Peyer's patch (tissue), 4 donors: ENCODE measurements around the gene RNF224. TPM values are rescaled to one million over a fixed set of nuclear protein-coding genes. Genes with fewer than 3 reads are reported as not detected.

Experiments used
- DNase-seq, 3 donors: peaks; one replicate each; pipeline ENCODE4 v3.0.0-alpha.2; 2017 to 2019
- H3K27ac ChIP-seq, 4 donors: fragments of 200-600 bp; sonication (generic); one replicate each; pipeline ENCODE4 v1.5.1; 2016 to 2019
- H3K27me3 ChIP-seq, 2 donors: fragments of 200-600 bp; sonication (generic); one replicate each; pipeline ENCODE4 v1.5.1; 2019
- H3K36me3 ChIP-seq, 3 donors: fragments of 200-600 bp; sonication (generic); one replicate each; pipeline ENCODE4 v1.5.1; 2016 to 2019
- H3K4me1 ChIP-seq, 4 donors: fragments of 200-600 bp; sonication (generic); one replicate each; pipeline ENCODE4 v1.5.1; 2016 to 2019
- H3K4me3 ChIP-seq, 4 donors: fragments of 200-600 bp; sonication (generic); 1 replicate in 3 of 4; 2 replicates in 1 of 4; pipeline ENCODE4 v1.5.1; 2016 to 2019; ENCODE audit warnings: mild to moderate bottlenecking in 1 of 4
- H3K9me3 ChIP-seq, 4 donors: fragments of 200-600 bp; sonication (generic); one replicate each; pipeline ENCODE4 v1.5.1; 2016 to 2019; ENCODE audit warnings: mild to moderate bottlenecking in 1 of 4
- POLR2A ChIP-seq, 2 donors: fragments of 450-650 bp; IDR thresholded peaks; one replicate each; pipeline ENCODE4 v1.5.1; 2017; ENCODE audit warnings: antibody characterized with exemption in 2 of 2, mild to moderate bottlenecking in 2 of 2, moderate library complexity in 2 of 2
- total RNA-seq, 4 donors: library from RNA; depleted of rRNA; stranded (reverse); fragments of >200 nt; gene quantifications; one replicate each; pipeline ENCODE4 v1.1.0, GENCODE V29; 2016
- TF ChIP-seq, protein P1 (sequence below), 6 experiments: fragments of 450-650 bp in 4 of 6; fragments of 200-600 bp in 2 of 6; sonication (generic) in 1 of 6; IDR thresholded peaks; one replicate each; pipeline ENCODE4 v1.5.1; 2017 to 2019; ENCODE audit warnings: antibody characterized with exemption in 6 of 6, mild to moderate bottlenecking in 3 of 6, moderate library complexity in 1 of 6

The RNF224 gene
- not detected for total RNA-seq

GRCh38 chr9:137227054-137227852 is at the start of gene RNF224:
RNF224 (plus strand) TSS chr9:137227502; CDS start chr9:137228336, 834 bp downstream.
- peak; percentile 75 to 92 (median 90) for DNase-seq
- Histone ChIP-seq H3K4me3 (no peak within 1 kb of the TSS), H3K36me3 (no peaks in the 10 kb centered on the region), H3K27ac (peak within 1 kb of the TSS in 1 of 4 donors; percentile 40), H3K9me3 (no peaks in the 10 kb centered on the region), H3K27me3 (no peaks in the 10 kb centered on the region), H3K4me1 (peaks cover 8 to 67% (median 15%) of the 10 kb centered on the region in 4 donors)
- no peak for TF ChIP-seq POLR2A (IDR thresholded peaks at IDR 0.05)
- TF ChIP-seq, protein P1, sequence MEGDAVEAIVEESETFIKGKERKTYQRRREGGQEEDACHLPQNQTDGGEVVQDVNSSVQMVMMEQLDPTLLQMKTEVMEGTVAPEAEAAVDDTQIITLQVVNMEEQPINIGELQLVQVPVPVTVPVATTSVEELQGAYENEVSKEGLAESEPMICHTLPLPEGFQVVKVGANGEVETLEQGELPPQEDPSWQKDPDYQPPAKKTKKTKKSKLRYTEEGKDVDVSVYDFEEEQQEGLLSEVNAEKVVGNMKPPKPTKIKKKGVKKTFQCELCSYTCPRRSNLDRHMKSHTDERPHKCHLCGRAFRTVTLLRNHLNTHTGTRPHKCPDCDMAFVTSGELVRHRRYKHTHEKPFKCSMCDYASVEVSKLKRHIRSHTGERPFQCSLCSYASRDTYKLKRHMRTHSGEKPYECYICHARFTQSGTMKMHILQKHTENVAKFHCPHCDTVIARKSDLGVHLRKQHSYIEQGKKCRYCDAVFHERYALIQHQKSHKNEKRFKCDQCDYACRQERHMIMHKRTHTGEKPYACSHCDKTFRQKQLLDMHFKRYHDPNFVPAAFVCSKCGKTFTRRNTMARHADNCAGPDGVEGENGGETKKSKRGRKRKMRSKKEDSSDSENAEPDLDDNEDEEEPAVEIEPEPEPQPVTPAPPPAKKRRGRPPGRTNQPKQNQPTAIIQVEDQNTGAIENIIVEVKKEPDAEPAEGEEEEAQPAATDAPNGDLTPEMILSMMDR (IDR thresholded peaks at IDR 0.05), result peak; percentile 89 to 98 (median 93)

- Histone ChIP-seq H3K27me3 (no peaks in the 10 kb centered on the region), H3K27ac (no peak overlapping the region), H3K4me1 (peaks cover 0 to 11% (median 0%) of the 10 kb centered on the region in 4 donors), H3K9me3 (no peaks in the 10 kb centered on the region), H3K36me3 (peaks cover 0 to 58% (median 0%) of the 10 kb centered on the region in 3 donors), H3K4me3 (no peak overlapping the region)
- DNase-seq, result no peak
- TF ChIP-seq POLR2A (IDR thresholded peaks at IDR 0.05), result no peak
- TF ChIP-seq, protein P1 (IDR thresholded peaks at IDR 0.05), result no peak
These were observed 48.9 kb upstream of the RNF224 start for GRCh38 chr9:137178201-137178938.

DNA sequence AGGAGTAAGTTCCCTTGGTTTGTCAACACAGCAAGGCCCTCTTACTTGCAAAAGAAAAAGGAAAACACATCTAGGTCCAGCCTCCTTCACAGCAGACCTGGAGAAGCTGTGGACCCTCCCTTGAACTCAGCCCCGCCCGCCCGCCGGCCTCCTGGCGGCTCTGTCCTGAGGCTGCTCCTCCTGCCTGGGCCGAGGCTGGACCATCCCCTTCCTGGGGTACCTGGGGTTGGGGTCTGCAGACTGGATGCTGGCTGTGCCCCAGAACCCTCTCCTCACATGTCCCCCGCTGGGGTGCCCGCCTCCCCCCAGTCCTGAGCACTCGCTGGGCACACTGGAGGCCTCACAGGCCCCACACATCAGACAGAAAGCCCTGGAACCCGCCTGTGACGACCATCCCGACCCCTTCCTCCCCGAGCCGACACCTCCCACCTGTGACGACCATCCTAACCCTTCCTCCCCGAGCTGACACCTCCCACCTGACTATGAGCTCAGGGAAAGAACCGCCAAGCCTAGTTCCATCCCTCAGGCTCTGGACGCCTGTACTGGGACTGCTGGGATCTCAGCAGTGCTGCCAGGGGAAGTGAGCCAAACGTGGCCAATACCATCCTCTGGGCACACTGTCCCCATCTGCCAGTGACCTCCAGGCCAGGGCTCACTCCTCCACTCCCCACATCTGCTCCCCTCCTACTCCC is 48.2 kb upstream of the RNF224 start:
- Histone ChIP-seq H3K27ac (no peak overlapping the region), H3K4me3 (no peak overlapping the region), H3K27me3 (no peaks in the 10 kb centered on the region), H3K4me1 (peaks cover 0 to 11% (median 0%) of the 10 kb centered on the region in 4 donors), H3K36me3 (peaks cover 0 to 65% (median 0%) of the 10 kb centered on the region in 3 donors), H3K9me3 (no peaks in the 10 kb centered on the region)
- no peak for DNase-seq
- TF ChIP-seq, protein P1 (IDR thresholded peaks at IDR 0.05), result no peak
- no peak for TF ChIP-seq POLR2A (IDR thresholded peaks at IDR 0.05)

GRCh38 chr9:137179761-137180160 is 47.5 kb upstream of the RNF224 start:
- no peaks in the 10 kb centered on the region for H3K9me3 ChIP-seq
- no peak overlapping the region for H3K27ac ChIP-seq
- H3K36me3 ChIP-seq, result peaks cover 0 to 72% (median 0%) of the 10 kb centered on the region in 3 donors
- TF ChIP-seq, protein P1 (IDR thresholded peaks at IDR 0.05), result no peak
- TF ChIP-seq POLR2A (IDR thresholded peaks at IDR 0.05), result no peak
- H3K4me1 ChIP-seq, result peaks cover 0 to 11% (median 0%) of the 10 kb centered on the region in 4 donors
- H3K4me3 ChIP-seq, result no peak overlapping the region
- DNase-seq, result no peak
- no peaks in the 10 kb centered on the region for H3K27me3 ChIP-seq

DNA sequence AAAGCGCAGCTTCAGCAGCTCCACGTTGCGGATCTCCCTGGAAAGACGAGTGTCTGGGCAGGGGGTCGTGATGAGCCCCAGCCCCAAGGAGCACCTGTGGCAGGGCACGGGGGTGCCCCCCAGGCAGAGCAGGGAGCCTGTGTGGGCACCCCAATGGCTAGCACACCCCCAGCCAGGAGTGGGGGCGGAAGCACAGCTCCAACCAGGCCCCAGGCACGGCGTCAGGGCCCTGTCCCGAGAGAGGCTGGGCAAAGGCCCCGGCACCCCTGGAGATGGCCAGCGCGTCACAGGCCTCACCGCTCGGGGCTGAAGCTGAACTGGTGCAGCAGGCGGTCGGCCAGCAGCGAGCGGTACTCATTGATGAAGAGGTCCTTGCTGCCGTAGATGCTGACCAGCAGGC is 46.8 kb upstream of the RNF224 start:
- TF ChIP-seq, protein P1 (IDR thresholded peaks at IDR 0.05), result no peak
- TF ChIP-seq POLR2A (IDR thresholded peaks at IDR 0.05), result no peak
- Histone ChIP-seq H3K4me1 (peaks cover 0 to 4% (median under 1%) of the 10 kb centered on the region in 4 donors), H3K27me3 (no peaks in the 10 kb centered on the region), H3K4me3 (no peak overlapping the region), H3K9me3 (no peaks in the 10 kb centered on the region), H3K36me3 (peaks cover 0 to 77% (median 0%) of the 10 kb centered on the region in 3 donors), H3K27ac (no peak overlapping the region)
- no peak for DNase-seq
